HTR-8/SVneo (cell line): ENCODE data around the gene DUSP8.

Experiments used
- DNase-seq: peaks from one replicate; pipeline ENCODE4 v3.0.0; 2011; ENCODE audit warnings: low spot score, mixed read lengths; ENCODE audit not compliant: insufficient read length
- FAIRE-seq: peaks from 2 replicates; lab custom pipeline; 2011; peaks lifted over from hg19 to GRCh38; lab: Jason Lieb, UNC

DUSP8 gene

GRCh38 chr11:1566381-1567051 lies 5.6 kb downstream of the DUSP8 start:
- DNase-seq (no peak), FAIRE-seq (no peak)

GRCh38 chr11:1565904-1566247 lies 6.2 kb downstream of the DUSP8 start:
- no peak for FAIRE-seq
- DNase-seq: no peak

- FAIRE-seq (no peak), DNase-seq (no peak)
Measured at GRCh38 chr11:1565173-1565903, 6.7 kb downstream of the DUSP8 start.

- FAIRE-seq (no peak), DNase-seq (no peak)
Measured at GRCh38 chr11:1564535-1565172, 7.4 kb downstream of the DUSP8 start.

GRCh38 chr11:1563697-1564534 lies 8.2 kb downstream of the DUSP8 start:
- DNase-seq: no peak
- no peak for FAIRE-seq

DNA sequence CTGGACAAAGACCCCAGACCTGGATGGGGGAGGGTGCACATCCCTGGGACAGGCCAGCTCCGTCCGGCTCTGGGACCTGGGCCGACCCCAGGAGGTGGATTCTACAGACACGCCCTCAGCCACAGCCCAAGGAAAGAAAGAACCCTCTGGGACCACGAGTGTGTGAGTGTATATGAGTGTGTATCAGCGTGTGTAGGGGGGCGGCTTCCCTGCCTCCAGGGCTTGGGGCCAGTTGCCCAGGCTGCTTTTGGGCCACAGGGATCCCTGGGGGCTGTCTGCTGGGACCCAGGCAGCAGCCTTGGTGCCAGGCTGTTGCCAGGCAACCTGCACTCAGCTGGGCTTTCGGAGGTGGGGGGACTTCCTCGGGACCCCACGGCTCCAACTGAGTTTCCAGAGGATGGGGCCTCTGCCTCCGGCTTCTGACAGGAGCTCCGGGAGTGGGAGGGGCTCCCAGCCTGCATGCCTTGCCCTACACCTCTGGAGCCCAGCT lies 8.9 kb downstream of the DUSP8 start:
- no peak for FAIRE-seq

DNA sequence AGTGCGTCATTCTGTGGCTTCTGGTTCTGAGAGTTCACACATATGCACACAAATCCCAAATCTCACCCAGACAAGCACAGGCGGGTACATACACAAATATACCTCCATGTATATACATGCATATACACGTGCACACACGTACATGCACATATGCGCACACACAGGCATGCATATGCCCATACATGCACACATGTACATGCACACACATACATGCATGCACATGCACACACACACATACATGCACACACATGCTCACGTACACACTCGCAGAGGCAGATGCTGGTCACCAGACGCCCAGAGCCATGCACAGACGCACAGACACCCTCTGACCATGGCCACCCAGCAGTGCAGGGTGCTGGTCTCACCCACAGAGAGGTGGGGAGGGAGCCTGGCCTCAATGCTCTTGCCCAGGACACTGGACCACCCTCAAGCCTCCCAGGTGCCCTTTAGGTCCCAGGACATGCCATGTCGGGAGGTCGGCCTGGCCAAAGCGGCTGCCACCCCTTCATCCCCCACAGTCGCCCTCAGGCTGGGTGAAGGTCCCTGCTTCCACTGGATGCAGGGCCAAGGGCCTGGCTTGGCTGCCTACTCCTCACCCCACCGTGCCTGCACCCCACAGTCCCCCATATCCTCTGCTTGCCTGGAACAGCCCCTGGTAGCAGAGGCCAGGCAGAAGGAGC lies 9.5 kb downstream of the DUSP8 start:
- peak; percentile 60 for FAIRE-seq
- no peak for DNase-seq

More for the DNA sequence above, 8.9 kb downstream of the DUSP8 start:
- DNase-seq: no peak

GRCh38 chr11:1561955-1562354 lies 10.1 kb downstream of the DUSP8 start:
- FAIRE-seq (no peak), DNase-seq (no peak)

DNA sequence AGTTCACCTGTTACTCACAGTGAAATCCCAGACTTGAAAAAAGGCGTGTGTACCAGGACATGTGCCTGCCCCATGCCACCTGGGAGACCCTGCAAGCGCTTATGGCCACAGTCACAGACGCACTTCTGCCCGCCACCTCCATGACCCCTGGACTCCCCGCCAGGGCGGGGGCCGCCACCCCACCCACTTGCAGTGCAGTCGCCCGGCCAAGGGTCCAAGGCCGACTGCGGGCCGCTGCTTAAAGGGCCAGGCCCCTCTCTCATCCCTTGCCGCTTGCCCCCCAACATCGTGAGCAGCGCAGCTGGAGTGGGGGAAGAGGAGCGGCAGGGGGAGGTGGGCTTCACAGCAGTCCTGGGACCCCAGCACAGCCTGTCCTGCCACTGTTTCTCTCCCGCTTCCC lies 10.8 kb downstream of the DUSP8 start:
- no peak for FAIRE-seq
- no peak for DNase-seq

DNA sequence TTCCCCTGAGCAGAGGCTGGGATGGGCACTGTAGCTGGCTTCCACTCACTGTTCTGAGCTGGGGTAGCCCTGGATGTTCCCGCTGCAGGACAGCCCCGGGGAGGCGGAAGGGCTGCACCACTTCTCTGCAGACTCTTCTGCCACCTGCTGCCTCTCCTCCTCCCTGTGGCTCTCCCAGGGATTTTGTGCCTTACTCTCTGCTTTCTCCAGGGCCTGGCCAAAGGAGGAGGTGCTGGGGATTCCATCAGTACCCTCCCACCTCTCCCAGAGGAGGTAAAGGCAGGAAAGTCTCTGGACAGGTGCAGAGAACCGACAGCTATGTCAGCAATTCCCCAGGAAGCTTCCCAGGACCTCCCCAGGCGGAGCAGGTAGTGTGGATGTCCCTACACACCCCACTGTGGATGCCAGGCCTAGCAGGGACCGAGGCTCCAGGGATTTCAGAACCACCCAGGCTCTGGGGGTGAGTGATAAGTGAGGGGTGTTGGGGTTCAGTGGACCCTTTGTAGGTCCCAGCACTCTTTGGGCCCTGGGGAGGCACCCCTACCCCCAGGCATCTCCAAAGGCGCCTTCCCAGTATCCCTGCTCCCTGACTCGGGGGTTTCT lies 11.3 kb downstream of the DUSP8 start:
- DNase-seq (no peak), FAIRE-seq (no peak)

DNA sequence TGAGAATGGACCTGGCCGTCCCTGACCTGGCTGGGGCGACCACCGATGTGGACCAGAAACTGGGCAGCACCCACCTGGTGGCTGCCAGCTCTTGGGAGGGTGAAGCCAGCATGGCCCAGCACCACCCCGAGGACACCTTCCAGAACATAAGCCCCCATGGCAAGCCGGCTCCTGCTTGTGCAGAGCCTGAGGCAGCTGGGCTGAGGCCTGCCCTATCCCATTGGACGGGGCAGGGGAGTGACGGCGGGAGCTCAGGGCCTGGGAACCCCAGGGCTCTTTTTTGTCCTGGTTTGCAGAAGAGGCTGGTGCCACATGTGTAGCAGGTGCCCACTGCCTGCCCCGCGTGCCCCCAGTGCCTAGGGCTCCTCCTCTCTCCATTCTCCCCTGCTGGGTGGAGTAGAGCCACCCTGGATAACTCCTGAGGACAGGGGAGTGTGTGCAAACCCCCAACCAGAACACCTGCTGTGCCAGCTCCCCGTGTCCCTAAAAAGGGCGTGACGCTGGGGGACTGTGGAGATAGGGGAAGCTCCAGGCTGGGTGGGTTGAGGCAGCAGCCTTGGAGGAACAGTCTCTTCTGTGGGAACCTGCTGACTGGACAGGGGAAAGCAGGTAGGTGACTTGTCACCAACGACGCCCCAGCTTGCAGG lies 11.9 kb downstream of the DUSP8 start:
- DNase-seq: no peak

DNA sequence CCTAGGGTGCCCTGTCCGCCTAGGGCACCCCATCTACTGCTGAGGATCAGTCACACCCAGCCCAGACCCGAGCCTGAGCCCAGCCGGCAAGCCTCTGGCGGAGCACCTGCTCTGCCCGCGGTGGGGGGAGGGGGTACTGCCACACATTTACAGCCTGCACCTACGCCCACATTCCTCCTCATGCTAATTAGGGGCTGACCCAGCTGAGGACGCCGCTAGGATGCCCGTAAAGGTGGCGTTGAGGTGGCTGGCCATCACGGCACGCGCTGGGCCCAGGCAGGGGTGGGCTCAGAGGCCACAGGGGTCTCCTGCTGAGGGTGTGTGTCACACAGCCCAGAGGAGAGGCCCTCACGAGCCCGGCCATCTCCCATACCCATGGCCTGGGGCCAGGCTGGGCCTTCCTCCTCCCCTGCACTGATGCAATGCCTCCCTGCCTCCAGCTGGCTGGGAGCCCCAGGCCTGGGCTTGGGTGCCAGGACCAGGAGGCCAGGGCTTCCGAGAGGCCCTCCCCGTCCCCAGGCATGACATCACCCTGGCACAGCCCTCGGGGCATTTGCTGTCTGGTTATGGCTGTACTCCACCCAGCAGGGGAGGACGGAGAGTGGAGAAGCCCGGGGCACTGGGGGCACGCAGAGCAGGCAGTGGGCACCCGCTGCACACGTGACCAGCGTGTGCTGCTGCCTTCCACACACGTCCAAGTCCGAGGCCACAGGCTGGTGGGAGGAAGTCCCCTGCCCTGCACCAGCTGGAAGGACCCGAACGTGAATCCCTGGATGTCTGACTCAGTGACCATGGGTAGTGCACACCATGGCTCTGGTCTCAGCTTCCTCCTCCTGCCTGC lies 12.7 kb downstream of the DUSP8 start:
- FAIRE-seq: peak; percentile 74

More for the DNA sequence above, 11.9 kb downstream of the DUSP8 start:
- no peak for FAIRE-seq

DNA sequence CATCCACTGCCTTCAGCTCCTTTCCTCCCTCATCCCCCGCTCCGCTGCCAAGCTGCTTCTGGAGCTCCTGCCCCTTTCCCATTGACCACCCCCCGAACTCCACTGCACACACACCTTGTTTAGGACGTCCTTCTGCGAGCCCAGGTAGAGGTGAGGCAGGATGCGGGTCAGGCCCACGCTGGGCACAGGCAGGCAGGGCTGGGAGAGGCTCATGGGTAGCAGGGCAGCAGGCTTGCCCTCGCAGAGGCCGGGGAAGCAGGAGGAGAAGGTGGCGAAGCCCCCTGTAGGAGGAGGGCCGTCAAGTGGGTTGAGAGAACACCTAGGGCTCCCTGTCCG lies 13.3 kb downstream of the DUSP8 start:
- peak; percentile 70 for FAIRE-seq

More for the DNA sequence above, 12.7 kb downstream of the DUSP8 start:
- DNase-seq: peak; percentile 85

DNA sequence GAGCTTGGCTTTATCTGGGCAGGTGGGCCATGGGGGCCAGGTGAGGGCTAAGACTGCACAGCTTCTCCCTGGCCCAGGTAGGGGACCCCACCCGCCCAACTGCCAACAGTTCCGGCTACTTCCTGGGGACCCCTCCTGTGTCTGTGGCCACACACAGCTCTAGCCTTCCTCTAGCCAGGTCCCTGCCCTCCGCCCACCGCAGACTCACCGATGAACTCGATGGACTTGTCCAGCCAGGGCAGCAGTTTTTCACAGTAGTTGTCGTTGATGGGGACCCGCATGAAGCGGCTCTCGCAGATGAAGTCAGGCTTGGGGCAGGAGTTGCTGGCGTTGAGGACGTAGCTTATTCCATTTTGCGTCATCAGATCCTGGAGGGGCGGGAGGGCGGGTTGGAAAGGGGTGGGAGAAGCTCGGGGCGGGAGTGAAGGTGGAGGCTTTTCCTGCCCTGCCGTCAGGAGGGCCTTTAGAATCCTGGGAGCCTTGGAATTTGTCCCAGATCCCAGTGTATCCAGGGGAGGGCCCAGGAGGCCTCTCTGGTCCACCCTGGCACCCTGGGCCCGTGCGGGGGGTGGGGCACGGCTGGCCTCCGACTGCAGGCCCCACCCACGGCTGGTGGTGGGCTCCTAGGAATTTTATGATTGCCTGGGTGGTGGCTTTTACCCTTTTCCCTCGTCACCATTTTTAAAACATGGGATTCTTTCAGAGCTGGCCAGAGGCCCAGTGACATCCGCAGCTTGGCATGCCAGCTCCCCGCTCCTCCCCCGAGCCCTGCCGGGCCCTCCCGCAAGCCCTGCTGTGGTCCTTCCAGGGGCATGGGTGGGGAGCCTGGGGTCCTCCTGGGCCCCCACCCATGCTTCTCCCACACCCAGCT lies 13.9 kb downstream of the DUSP8 start:
- FAIRE-seq: no peak
- DNase-seq: peak; percentile 81

More for the DNA sequence above, 13.3 kb downstream of the DUSP8 start:
- DNase-seq: no peak

DNA sequence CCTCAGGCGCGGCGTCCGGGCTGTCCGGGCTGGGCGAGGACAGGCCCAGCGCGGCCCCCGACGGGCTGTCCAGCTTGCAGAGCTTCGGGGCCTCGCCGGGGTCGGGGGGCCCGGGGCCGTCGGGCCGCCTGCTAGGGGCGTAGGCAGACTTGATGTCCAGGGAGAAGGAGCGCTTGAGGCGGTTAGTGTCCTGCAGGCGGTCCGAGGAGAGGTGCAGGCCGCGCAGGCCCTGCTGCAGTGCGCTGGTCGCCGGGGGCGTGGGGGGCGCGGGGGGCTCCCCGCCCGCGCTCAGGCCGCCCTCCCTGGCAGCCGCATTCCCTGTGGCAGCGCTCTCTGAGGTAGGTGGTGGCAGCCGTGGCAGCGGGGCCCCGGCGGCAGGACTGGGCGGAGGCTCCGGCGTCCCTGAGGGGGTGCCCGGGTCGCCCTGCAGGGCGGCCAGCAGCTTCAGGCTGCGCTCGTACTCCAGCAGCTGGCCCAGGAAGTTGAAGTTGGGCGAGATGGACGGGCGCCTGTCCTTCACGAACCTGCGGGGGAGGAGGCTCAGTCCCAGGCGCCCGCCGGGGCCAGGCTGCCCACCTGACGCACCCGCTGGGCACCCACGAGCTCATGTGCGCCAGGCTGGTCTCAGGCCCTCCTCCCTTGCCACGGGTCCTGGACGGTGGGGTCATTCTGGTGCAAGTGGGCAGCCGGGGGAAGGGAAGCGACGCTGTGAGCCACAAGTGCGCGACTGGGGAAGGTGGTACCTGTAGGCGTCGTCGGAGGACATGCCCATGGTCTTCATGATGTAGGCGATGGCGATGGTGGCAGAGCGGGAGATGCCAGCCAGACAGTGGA lies 14.8 kb downstream of the DUSP8 start:
- DNase-seq (no peak), FAIRE-seq (no peak)

- no peak for DNase-seq
- FAIRE-seq: no peak
Measured at GRCh38 chr11:1556278-1556902, 15.7 kb downstream of the DUSP8 start.
